COLO668 (cell line): ENCODE results near the gene BACH2.
"Not testable (repeated sequence)": the region's sequence is repeated elsewhere in the genome, so short reads cannot be mapped to it uniquely, and the experiment has no call there.

Experiments
- DNase-seq: peaks from one replicate; lab custom pipeline; 2025; ENCODE audit not compliant: unreplicated experiment; lab: John Stamatoyannopoulos, UW

The BACH2 gene

DNA sequence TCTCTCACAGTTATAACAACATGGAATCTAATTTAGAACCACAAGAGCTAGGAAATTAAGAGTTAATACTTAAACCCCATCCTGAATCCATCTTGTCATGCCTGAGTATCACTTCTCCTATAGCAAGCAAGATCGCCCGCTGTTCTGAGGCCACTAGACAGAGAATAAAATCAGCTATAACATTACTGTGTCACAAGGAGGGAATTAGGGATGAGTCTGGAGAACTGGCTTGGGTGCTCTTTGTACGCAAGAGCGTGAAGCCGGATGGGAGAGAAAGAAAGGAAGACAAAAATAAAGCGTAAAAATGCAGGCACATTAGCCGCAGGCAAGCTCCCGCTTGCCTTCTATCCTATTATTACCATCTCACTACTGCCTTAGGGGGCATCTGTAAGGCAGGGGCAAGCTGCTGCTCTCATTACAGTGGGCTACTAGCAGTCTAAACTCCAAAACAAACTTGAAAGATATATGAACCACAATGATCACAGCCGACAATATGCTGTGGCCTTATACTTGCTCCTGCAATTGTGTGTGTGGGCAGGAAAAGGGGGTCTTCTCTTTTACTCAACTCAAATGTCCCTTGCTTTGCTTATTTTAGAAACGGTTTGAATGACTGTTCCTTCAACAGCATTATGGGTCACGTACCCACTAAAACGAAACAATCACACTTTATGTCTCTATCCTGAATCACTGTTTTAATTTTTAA, 320.5 kb downstream of the BACH2 start:
- no peak for DNase-seq

GRCh38 chr6:89975366-89975765, 321.3 kb downstream of the BACH2 start:
- no peak for DNase-seq

DNA sequence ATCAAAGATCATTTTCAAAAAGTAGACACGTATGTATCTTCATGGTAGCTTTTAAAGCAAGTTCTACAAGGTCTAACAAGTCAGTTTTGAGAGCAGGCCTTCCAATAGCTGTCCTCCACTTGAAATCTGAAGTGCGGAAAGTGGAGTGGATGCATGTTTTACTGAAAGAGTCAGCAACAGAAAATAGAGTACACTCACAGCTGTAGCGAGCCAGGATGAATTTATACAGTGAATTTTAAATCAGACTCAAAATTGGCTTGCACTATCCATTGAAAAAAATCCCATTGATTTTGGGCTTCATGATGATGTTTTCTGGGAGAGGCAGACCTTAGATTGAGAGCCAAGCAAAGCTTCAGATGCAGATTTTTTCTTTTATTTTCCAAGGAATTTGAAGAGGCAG, 321.8 kb downstream of the BACH2 start:
- no peak for DNase-seq

GRCh38 chr6:89972025-89972381, 324.6 kb downstream of the BACH2 start:
- no peak for DNase-seq

DNA sequence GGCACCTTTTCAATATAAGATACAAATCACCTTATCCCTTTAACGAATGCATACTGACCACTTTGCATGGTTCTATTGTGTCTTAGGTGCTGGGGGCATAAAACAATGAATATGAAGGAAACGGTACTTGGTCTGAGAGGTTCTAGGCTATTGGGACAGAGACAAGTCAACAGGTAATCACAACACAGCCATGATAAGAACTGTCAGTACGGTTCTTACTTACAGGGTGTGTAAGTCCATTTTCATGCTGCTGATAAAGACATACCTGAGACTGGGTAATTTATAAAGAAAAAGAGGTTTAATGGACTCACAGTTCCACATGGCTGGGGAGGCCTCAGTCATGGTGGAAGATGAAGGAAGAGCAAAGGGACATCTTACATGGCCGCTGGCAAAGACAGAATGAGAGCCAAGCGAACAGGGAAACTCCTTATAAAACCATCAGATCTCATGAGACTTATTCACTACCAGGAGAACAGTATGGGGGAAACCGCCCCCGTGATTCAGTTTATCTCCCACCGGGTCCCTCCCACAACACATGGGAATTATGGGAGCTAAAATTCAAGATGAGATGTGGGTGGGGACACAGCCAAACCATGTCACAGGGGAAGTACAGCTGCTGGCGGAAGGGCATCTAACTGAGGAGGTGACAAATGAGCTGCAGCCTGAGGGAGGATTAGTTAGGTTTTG, 325.2 kb downstream of the BACH2 start:
- DNase-seq: not testable (repeated sequence)

- DNase-seq: peak; percentile 5
Observed at GRCh38 chr6:89970609-89971337, 325.9 kb downstream of the BACH2 start.

GRCh38 chr6:89970072-89970471, 326.6 kb downstream of the BACH2 start:
- DNase-seq: no peak

- DNase-seq: no peak
Observed at GRCh38 chr6:89966913-89967312, 329.7 kb downstream of the BACH2 start.

GRCh38 chr6:89966228-89966544, 330.5 kb downstream of the BACH2 start:
- DNase-seq: no peak

GRCh38 chr6:89965441-89966227, 331.0 kb downstream of the BACH2 start:
- no peak for DNase-seq

GRCh38 chr6:89963391-89963790, 333.3 kb downstream of the BACH2 start:
- no peak for DNase-seq

GRCh38 chr6:89961481-89961880, 335.2 kb downstream of the BACH2 start:
- no peak for DNase-seq

GRCh38 chr6:89959883-89960282, 336.8 kb downstream of the BACH2 start:
- DNase-seq: no peak

- DNase-seq: no peak
Observed at GRCh38 chr6:89956182-89956581, 340.5 kb downstream of the BACH2 start.

- DNase-seq: no peak
Observed at GRCh38 chr6:89955364-89955763, 341.3 kb downstream of the BACH2 start.

GRCh38 chr6:89954721-89955148, 341.9 kb downstream of the BACH2 start:
- DNase-seq: no peak

GRCh38 chr6:89952686-89953085, 344.0 kb downstream of the BACH2 start:
- no peak for DNase-seq

GRCh38 chr6:89952105-89952671, 344.5 kb downstream of the BACH2 start:
- DNase-seq: no peak

DNA sequence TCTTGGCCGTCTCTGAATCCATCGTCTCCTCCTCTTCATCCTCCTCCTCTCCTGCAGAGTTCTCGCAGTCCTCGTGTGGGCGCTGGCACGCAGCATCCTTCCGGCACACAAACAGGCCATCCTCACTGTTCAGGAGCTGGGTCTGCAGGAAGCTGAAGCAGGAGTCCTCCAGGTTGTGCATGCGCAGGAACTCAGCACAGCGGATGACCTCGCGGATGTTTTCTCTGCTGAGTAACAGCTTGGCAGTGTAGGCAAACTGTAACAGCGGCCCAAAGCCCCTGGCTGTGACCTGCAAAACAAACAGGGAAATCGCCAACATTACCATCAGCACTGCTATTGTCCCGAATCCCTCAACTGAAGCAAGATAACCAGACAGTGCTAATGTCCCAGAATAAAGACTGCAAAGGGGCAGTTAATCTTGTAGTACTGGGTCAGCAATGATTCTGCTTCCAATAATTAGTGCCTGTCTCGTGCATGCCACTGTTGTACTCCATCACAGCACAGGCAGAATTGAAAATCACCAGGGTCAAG, 345.0 kb downstream of the BACH2 start:
- DNase-seq: peak; percentile 33

DNA sequence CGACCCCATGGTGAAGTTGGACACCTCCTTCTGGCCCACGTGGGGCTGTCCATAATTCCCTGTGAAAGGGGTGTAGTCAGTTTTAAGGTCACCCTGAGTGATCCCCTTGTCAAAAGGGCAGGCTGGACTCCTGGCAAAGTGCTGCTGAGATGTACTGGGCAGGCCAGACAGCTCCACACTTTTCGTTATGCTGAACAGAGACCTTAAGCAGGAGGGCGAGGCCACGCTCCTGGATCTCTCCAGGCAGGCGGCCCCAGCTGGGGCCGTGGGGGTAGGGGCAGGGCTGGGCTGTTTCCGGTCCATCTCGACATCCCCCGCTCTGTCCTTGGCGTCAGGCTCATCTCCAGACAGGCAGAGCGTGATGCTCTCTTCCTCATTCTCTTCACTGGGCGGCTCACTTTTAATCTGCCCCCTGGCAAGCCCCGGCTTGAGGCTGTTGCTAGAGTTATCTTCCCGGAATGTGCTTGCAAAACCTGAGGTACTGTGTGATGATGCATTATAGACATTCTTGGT, 345.7 kb downstream of the BACH2 start:
- no peak for DNase-seq

DNA sequence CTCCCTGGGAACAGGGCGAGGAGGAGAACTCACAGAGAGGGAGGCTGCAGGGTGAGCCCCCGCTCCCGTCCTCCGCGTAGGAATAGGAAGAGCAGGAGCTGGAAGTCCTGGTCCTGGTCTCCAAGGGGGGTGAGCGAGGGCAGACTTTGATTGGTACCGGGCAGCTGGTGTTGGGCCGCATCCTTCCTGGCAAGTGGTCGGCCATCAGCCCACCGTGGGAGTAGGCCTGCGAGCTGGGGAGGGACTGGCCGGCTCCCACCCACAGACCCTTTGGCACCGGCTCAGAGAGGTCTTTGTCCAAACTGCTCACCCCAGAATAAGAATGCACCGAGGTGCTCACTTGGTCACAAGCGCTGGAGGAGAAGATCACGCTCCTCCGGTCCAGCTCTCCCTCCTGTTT, 346.2 kb downstream of the BACH2 start:
- no peak for DNase-seq
